ENCODE data around the gene ZFP82.

ZFP82 gene

DNA sequence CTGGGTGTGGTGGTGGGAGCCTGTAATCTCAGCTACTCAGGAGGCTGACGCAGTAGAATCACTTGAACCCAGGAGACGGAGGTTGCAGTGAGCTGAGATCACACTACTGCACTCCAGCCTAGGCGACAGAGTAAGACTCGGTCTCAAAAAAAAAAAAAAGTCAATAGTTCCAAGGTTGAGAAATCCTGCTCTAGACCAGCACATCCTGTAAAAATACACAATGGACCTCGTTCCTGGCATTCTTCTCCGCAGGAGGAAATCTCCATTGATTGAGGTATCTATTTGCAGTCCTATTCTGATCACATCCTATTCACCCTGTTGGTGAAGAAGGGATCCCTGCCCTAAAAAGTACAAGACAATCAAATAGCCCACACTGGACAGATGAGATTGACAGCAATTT is 54.6 kb downstream of the ZFP82 start:
- DNase-seq, result no peak
